Fibroblast of lung (primary cell): ENCODE data around the gene MBOAT7.

ENCODE experiments used
- CTCF ChIP-seq, 2 donors: IDR thresholded peaks in 1 of 2; conservative IDR thresholded peaks in 1 of 2; 1 replicate in 1 of 2; 2 replicates in 1 of 2; pipeline ENCODE4 v1.5.1; 2011 to 2012; ENCODE audit warnings: low read length in 2 of 2, control low read depth in 1 of 2, inconsistent platforms in 1 of 2, low read depth in 1 of 2, mild to moderate bottlenecking in 1 of 2
- EZH2 ChIP-seq: IDR thresholded peaks from 2 replicates; pipeline ENCODE4 v1.5.1; 2012; ENCODE audit warnings: low read length, control low read depth, mild to moderate bottlenecking; ENCODE audit errors: missing control alignments

DNA sequence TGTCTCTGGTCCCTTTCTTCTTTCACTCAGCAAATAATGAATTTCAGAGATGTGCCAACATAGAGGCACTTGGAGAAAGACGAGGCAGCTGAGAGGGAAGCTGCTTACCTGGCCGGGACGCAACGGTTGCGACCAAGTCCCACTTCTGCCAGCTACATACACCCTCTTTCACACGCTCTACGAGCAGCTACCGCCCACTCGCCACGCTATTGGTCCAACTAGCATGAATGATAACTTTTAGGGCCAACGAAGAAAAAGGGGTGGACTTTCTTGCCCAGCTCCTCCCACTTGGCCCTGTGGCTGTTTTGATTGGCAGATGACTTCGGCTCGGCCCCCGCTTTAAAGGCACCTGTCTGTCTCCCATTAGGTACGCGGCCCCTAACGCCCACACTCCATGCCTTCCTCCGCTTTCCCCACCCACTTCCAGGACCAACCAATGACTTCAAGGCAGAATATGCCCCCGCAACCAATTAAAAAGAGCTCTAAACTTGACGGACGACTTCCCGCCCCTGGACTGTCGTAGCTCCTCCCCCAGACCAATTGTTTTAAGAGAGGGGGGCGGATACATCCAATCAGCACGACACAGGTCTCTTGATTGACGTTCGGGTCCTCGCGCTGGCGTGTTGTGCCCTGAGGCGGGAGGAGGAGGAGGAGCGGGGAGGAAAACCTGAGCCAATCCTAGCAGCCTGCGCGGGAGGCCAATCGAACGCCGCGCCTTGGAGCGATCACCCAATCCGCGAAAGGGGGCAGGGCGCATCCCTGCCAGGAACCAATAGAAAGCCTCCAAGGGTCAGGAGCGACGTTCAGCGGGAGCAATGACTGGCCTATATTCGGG is 52.3 kb downstream of the MBOAT7 start:
- TF ChIP-seq CTCF (conservative IDR thresholded peaks at IDR 0.05 in 1 of 2, IDR thresholded peaks at IDR 0.05 in 1 of 2; ENCODE audit: low read depth in 1 of 2, low read length in 2 of 2) (no peak), EZH2 (no peak)
